Placental epithelial cell (primary cell): ENCODE results near the gene CBLN3. TPM values are rescaled to one million over a fixed set of nuclear protein-coding genes. Genes with fewer than 3 reads are reported as not detected.

Experiments used
- total RNA-seq: library from RNA; depleted of rRNA; stranded (reverse); fragments of >200 nt; gene quantifications from 2 replicates; pipeline ENCODE4 v1.2.3, GENCODE V29; 2012

CBLN3 gene
- 0.87 and 2.4 TPM in 2 replicates for total RNA-seq

DNA sequence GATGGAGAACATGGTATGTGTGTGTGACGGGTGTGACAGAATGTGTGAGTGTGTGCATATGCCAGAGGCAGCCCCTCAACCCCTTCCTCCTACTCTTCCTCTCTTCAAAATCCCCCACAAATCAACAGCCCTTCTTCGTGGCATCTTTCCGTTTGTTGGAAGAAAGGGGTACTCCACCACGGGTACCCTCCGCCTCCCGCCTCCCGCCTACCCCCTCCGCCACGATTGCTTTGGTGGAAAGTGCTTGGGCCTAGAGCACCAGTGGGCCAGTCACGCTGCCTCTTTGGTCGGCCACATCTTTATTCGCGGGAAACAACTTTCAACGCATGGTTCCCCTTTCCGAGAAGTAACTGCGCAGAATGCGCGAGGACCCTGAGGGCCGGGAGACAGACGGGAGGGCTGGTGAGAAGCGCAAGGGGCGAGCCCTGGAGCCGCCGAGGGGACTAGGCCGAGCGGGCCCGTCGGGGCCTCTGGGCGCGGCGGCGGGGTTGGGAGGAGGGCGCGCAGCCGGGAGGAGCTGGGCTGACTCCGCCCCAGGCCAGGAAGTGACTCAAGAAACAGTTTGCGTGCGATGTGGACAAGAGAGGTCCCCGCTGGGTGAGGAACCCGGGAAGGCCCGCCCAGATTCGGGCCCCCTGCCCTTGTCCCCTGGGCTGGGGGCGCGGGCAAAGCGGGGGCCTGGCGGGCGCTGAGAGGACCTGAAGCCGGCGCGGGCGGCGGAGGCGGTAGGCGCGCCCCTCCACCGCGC, at the start of gene CBLN3, which contains the start of gene KHNYN:
CBLN3 (minus strand) TSS at position 274 of the 748 bp plus-strand sequence. CDS start 614 bp downstream, outside the sequence.
KHNYN (plus strand) TSS at position 560 of the 748 bp plus-strand sequence. CDS start 777 bp downstream, outside the sequence.

GRCh38 chr14:24442240-24443052, 13.0 kb upstream of the CBLN3 start, which contains the start of gene SDR39U1:
Gene SDR39U1 (minus strand): TSS chr14:24442776. CDS start chr14:24442769, 7 bp downstream.

GRCh38 chr14:24398653-24399446, 30.6 kb downstream of the CBLN3 start, which contains the start of gene NYNRIN:
Gene NYNRIN (plus strand): TSS chr14:24399003. CDS start chr14:24399247, 244 bp downstream.

Other genes starting within 250 kb of the CBLN3 start
- 20.4 and 36.2 TPM in 2 replicates for gene IPO4, start 240.9 kb downstream of the CBLN3 start, total RNA-seq
- 73.8 and 74.5 TPM in 2 replicates for gene TM9SF1, start 234.2 kb downstream of the CBLN3 start, total RNA-seq
- gene TSSK4, start 224.0 kb downstream of the CBLN3 start, total RNA-seq = 0.54 TPM in 1 of 2 replicates, not detected in the other
- 20.5 and 22.0 TPM in 2 replicates for gene CHMP4A, start 216.2 kb downstream of the CBLN3 start, total RNA-seq
- 15.3 and 15.6 TPM in 2 replicates for gene MDP1, start 213.6 kb downstream of the CBLN3 start, total RNA-seq
- gene NEDD8, start 197.3 kb downstream of the CBLN3 start, total RNA-seq = 99.8 and 112 TPM in 2 replicates
- 79.6 and 117 TPM in 2 replicates for gene GMPR2, start 196.7 kb downstream of the CBLN3 start, total RNA-seq
- gene TINF2, start 187.0 kb downstream of the CBLN3 start, total RNA-seq = 57.4 and 70.3 TPM in 2 replicates
- gene TGM1, start 166.5 kb downstream of the CBLN3 start, total RNA-seq = 33.4 and 35.4 TPM in 2 replicates
- gene RABGGTA, start 158.1 kb downstream of the CBLN3 start, total RNA-seq = 51.1 and 51.4 TPM in 2 replicates
- 27.1 and 27.9 TPM in 2 replicates for gene DHRS1, start 129.9 kb downstream of the CBLN3 start, total RNA-seq
- gene NOP9, start 129.8 kb downstream of the CBLN3 start, total RNA-seq = 20.4 and 30.3 TPM in 2 replicates
- gene CIDEB, start 121.7 kb downstream of the CBLN3 start, total RNA-seq = 9.0 and 11.0 TPM in 2 replicates
- 6.3 and 6.8 TPM in 2 replicates for gene LTB4R2, start 119.5 kb downstream of the CBLN3 start, total RNA-seq
- 2.4 and 3.1 TPM in 2 replicates for gene LTB4R, start 118.2 kb downstream of the CBLN3 start, total RNA-seq
- 2.0 and 2.7 TPM in 2 replicates for gene ADCY4, start 94.6 kb downstream of the CBLN3 start, total RNA-seq
- 7.5 and 13.0 TPM in 2 replicates for gene RIPK3, start 89.7 kb downstream of the CBLN3 start, total RNA-seq
- 41.8 and 59.3 TPM in 2 replicates for gene NFATC4, start 61.5 kb downstream of the CBLN3 start, total RNA-seq
- 116 and 153 TPM in 2 replicates for gene NYNRIN, start 30.7 kb downstream of the CBLN3 start, total RNA-seq
- gene KHNYN, start 286 bp upstream of the CBLN3 start, total RNA-seq = 143 and 152 TPM in 2 replicates
- gene SDR39U1, start 13.1 kb upstream of the CBLN3 start, total RNA-seq = 14.1 and 23.2 TPM in 2 replicates
- not detected in 2 replicates for gene CMA1, start 78.6 kb upstream of the CBLN3 start, total RNA-seq
- not detected in 2 replicates for gene CTSG, start 146.6 kb upstream of the CBLN3 start, total RNA-seq
- gene GZMH, start 180.0 kb upstream of the CBLN3 start, total RNA-seq = not detected in 2 replicates
- gene GZMB, start 204.5 kb upstream of the CBLN3 start, total RNA-seq = not detected in 2 replicates